Large intestine (tissue), 3 donors: ENCODE results near the gene NKX3-2. TPM values are rescaled to one million over a fixed set of nuclear protein-coding genes. Genes with fewer than 3 reads are reported as not detected.

ENCODE experiments used
- DNase-seq, 2 donors: peaks; one replicate each; pipeline versions ENCODE4 v3.0.0 to v3.0.0-alpha.2; 2013
- H3K27ac ChIP-seq: one replicate; pipeline ENCODE4 v1.5.1; 2013; ENCODE audit warnings: low read length
- H3K27me3 ChIP-seq: 2 replicates; pipeline ENCODE4 v1.6.1; 2013; ENCODE audit warnings: low read length; ENCODE audit not compliant: control insufficient read depth, insufficient read depth
- H3K36me3 ChIP-seq: 2 replicates; pipeline ENCODE4 v1.6.1; 2013; ENCODE audit warnings: low read length; ENCODE audit not compliant: control insufficient read depth, insufficient read depth
- H3K4me1 ChIP-seq: one replicate; pipeline ENCODE4 v1.6.1; 2013; ENCODE audit warnings: low read length; ENCODE audit not compliant: control insufficient read depth, insufficient read depth
- H3K4me3 ChIP-seq: one replicate; pipeline ENCODE4 v1.5.1; 2013; ENCODE audit warnings: low read length
- H3K9me3 ChIP-seq: one replicate; pipeline ENCODE4 v1.6.1; 2013; ENCODE audit warnings: mild to moderate bottlenecking, low read depth, low read length, moderate library complexity; ENCODE audit not compliant: control insufficient read depth
- WGBS: methylation state at CpG from one replicate; pipeline ENCODE4 v1.1.5; 2013; ENCODE audit warnings: low lambda C conversion rate; ENCODE audit not compliant: insufficient coverage; 5-methylcytosine and 5-hydroxymethylcytosine counted together
- polyA plus RNA-seq: library from polyadenylated mRNA; unstranded; fragments of 120-200 nt; gene quantifications from one replicate; pipeline ENCODE4 v1.2.1, GENCODE V29; 2013

The NKX3-2 gene
- polyA plus RNA-seq, 1 donor = 1.7 TPM

GRCh38 chr4:13539619-13540445 is 4.5 kb downstream of the NKX3-2 start:
- H3K27ac ChIP-seq = no peak overlapping the region
- DNase-seq = no peak
- peaks cover 97% of the 10 kb centered on the region for H3K27me3 ChIP-seq
- no peaks in the 10 kb centered on the region for H3K36me3 ChIP-seq
- H3K4me3 ChIP-seq = no peak overlapping the region
- 28% methylated on average over 4 of the region's 42 CpGs for WGBS
- H3K4me1 ChIP-seq = peaks cover 6% of the 10 kb centered on the region
- peaks cover 12% of the 10 kb centered on the region for H3K9me3 ChIP-seq

GRCh38 chr4:13539047-13539618 is 5.2 kb downstream of the NKX3-2 start:
- Histone ChIP-seq H3K27ac (no peak overlapping the region), H3K4me3 (no peak overlapping the region), H3K4me1 (peaks cover 6% of the 10 kb centered on the region), H3K9me3 (peaks cover 12% of the 10 kb centered on the region), H3K36me3 (no peaks in the 10 kb centered on the region), H3K27me3 (peaks cover 99% of the 10 kb centered on the region)
- no peak for DNase-seq
- WGBS = 0% methylated on average over 1 of the region's 23 CpGs

- Histone ChIP-seq H3K27ac (no peak overlapping the region), H3K27me3 (peaks cover 100% of the 10 kb centered on the region), H3K4me3 (no peak overlapping the region), H3K4me1 (peaks cover 6% of the 10 kb centered on the region), H3K9me3 (peaks cover 9% of the 10 kb centered on the region), H3K36me3 (no peaks in the 10 kb centered on the region)
- DNase-seq = no peak
- WGBS = 22% methylated on average over 7 of the region's 16 CpGs
Observed at GRCh38 chr4:13538427-13538973, 5.8 kb downstream of the NKX3-2 start.

- Histone ChIP-seq H3K4me1 (peaks cover 6% of the 10 kb centered on the region), H3K27ac (no peak overlapping the region), H3K9me3 (peaks cover 9% of the 10 kb centered on the region), H3K36me3 (no peaks in the 10 kb centered on the region), H3K27me3 (peaks cover 99% of the 10 kb centered on the region), H3K4me3 (no peak overlapping the region)
- no CpG with 5 or more reads among the region's 10 CpGs for WGBS
- DNase-seq = no peak
Observed at GRCh38 chr4:13537832-13538177, 6.5 kb downstream of the NKX3-2 start.

GRCh38 chr4:13537011-13537831 is 7.1 kb downstream of the NKX3-2 start:
- Histone ChIP-seq H3K27ac (no peak overlapping the region), H3K36me3 (no peaks in the 10 kb centered on the region), H3K27me3 (peaks cover 99% of the 10 kb centered on the region), H3K4me1 (peaks cover 6% of the 10 kb centered on the region), H3K4me3 (no peak overlapping the region), H3K9me3 (peaks cover 9% of the 10 kb centered on the region)
- DNase-seq = no peak
- 10% methylated on average over 2 of the region's 34 CpGs for WGBS

GRCh38 chr4:13536607-13537006 is 7.7 kb downstream of the NKX3-2 start:
- 40% methylated on average over 1 of the region's 6 CpGs for WGBS
- no peak for DNase-seq

GRCh38 chr4:13535708-13536361 is 8.5 kb downstream of the NKX3-2 start:
- peaks cover 99% of the 10 kb centered on the region for H3K27me3 ChIP-seq
- no CpG with 5 or more reads among the region's 39 CpGs for WGBS
- H3K9me3 ChIP-seq = peaks cover 3% of the 10 kb centered on the region
- no peak for DNase-seq
- H3K4me1 ChIP-seq = no peaks in the 10 kb centered on the region
- H3K36me3 ChIP-seq = no peaks in the 10 kb centered on the region
- no peak overlapping the region for H3K4me3 ChIP-seq
- H3K27ac ChIP-seq = no peak overlapping the region

More at GRCh38 chr4:13536607-13537006, 7.7 kb downstream of the NKX3-2 start:
- H3K4me1 ChIP-seq = peaks cover 2% of the 10 kb centered on the region
- peaks cover 3% of the 10 kb centered on the region for H3K9me3 ChIP-seq
- no peak overlapping the region for H3K4me3 ChIP-seq
- peaks cover 99% of the 10 kb centered on the region for H3K27me3 ChIP-seq
- H3K27ac ChIP-seq = no peak overlapping the region
- H3K36me3 ChIP-seq = no peaks in the 10 kb centered on the region

GRCh38 chr4:13535118-13535517 is 9.2 kb downstream of the NKX3-2 start:
- Histone ChIP-seq H3K36me3 (no peaks in the 10 kb centered on the region), H3K27me3 (peaks cover 99% of the 10 kb centered on the region), H3K27ac (no peak overlapping the region), H3K4me3 (no peak overlapping the region), H3K4me1 (no peaks in the 10 kb centered on the region), H3K9me3 (peaks cover 3% of the 10 kb centered on the region)
- WGBS = no CpG with 5 or more reads among the region's 18 CpGs
- DNase-seq = no peak

GRCh38 chr4:13534344-13535063 is 9.8 kb downstream of the NKX3-2 start:
- Histone ChIP-seq H3K4me3 (no peak overlapping the region), H3K4me1 (no peaks in the 10 kb centered on the region), H3K36me3 (no peaks in the 10 kb centered on the region), H3K27me3 (peaks cover 99% of the 10 kb centered on the region), H3K27ac (no peak overlapping the region), H3K9me3 (peaks cover 3% of the 10 kb centered on the region)
- DNase-seq = no peak
- WGBS = 20% methylated on average over 1 of the region's 32 CpGs
